PFSK-1 (cell line): ENCODE results near the gene KCNK16.

Source experiments
- FOXP2 ChIP-seq: optimal IDR thresholded peaks from 2 replicates; pipeline ENCODE3; 2011; ENCODE audit warnings: borderline replicate concordance, control low read depth, inconsistent platforms; ENCODE audit not compliant: insufficient read depth; ENCODE audit errors: extremely low read length, extremely low read depth
- POLR2AphosphoS5 ChIP-seq: IDR thresholded peaks from 2 replicates; pipeline ENCODE4 v1.6.1; 2012; ENCODE audit warnings: low read depth, mild to moderate bottlenecking, control low read depth, low read length, moderate library complexity
- REST ChIP-seq, 2 experiments: IDR thresholded peaks; 2 replicates each; pipeline versions ENCODE4 v1.6.1 to v1.8.0; 2011 to 2012; ENCODE audit warnings: low read depth in 2 of 2, low read length in 2 of 2, control low read depth in 1 of 2, inconsistent platforms in 1 of 2, mild to moderate bottlenecking in 1 of 2, moderate library complexity in 1 of 2; ENCODE audit not compliant: insufficient read depth in 1 of 2
- SIN3A ChIP-seq: IDR thresholded peaks from 2 replicates; pipeline ENCODE4 v1.6.1; 2012; ENCODE audit warnings: mild to moderate bottlenecking, low read length, moderate library complexity, borderline replicate concordance; ENCODE audit not compliant: insufficient read depth
- TAF1 ChIP-seq: IDR thresholded peaks from 2 replicates; pipeline ENCODE4 v1.6.1; 2012; ENCODE audit warnings: low read length, control low read depth, borderline replicate concordance; ENCODE audit not compliant: insufficient read depth

Gene KCNK16

GRCh38 chr6:39280247-39280731 is 42.2 kb downstream of the KCNK16 start:
- TF ChIP-seq REST (IDR thresholded peaks at IDR 0.05; ENCODE audit: insufficient read depth in 1 of 2, low read depth in 2 of 2, low read length in 2 of 2) = no peak
- no peak for TF ChIP-seq FOXP2
- TF ChIP-seq SIN3A = no peak
- TF ChIP-seq TAF1 = no peak
- no peak for TF ChIP-seq POLR2AphosphoS5

DNA sequence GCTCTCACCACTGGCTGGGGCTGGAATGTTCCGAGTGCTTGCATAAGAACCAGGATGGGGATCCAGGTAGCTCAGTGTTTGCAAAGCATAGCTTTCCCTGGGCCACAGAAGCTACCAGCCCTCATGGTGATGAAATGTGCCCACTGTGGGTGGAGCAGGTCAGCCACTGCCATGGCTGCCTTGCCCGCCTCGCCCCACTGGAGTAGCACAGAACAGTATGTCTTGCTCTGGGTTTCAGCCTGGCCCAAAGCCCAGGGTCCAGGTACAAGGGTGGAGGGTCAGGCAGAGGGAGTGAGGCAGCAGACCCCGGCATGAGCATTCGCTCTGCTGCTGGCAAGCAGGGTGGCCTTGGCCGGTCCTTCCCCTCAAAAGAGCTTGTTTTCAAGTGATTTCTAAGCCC is 43.0 kb downstream of the KCNK16 start:
- TF ChIP-seq SIN3A (no peak), POLR2AphosphoS5 (no peak), FOXP2 (no peak), TAF1 (no peak), REST (IDR thresholded peaks at IDR 0.05; ENCODE audit: insufficient read depth in 1 of 2, low read depth in 2 of 2, low read length in 2 of 2) (no peak)

DNA sequence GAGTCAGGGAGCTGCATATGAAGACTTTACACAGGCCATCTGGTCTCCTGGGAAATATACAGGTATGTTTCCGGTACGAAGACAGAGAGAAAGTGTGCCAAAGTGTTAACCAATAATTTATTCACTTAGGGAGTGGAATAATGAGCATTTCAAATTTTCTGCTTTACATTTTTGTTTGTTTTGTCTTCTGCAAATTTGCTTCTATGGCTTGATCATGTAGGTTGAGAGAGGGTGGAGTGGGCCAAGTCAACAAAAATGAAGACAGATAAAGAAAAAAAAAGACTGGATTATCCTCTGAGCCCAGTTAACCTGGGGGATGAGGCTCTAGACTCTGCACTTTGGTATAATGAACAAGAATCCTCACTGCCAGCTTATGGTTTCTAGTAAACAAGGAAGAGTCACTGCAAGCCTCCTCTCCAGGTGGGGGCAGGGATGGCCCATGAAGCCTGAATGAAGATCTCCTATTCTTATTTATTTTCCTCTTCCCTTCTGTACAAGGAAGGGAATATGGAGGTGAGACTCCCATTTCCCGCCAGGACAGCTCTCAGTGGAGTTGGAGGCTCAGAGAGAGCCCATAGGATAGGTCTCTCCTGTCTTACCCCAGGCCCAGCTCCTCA is 46.0 kb downstream of the KCNK16 start:
- TF ChIP-seq SIN3A = no peak
- TF ChIP-seq TAF1 = no peak
- no peak for TF ChIP-seq POLR2AphosphoS5
- TF ChIP-seq FOXP2 = no peak
- TF ChIP-seq REST (IDR thresholded peaks at IDR 0.05; ENCODE audit: insufficient read depth in 1 of 2, low read depth in 2 of 2, low read length in 2 of 2) = no peak

DNA sequence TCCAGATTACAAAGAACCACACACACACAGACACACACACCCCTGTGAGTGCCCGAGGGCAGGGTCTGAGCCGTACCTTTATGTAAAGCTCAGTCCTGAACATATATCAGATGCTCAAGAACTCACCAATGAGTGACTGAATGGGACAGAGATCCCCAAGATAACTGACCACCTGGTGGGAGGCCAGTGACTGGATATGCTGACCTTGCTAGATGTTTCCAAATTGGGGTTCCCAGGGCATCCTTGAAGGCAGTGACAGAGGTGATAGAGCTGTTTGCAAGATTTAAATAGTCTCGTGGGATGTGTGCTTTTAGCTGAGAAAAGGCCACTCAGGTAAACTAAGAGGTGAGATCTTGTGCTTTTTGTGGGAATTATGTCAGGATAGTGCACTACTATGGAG is 47.6 kb downstream of the KCNK16 start:
- TF ChIP-seq TAF1 (no peak), POLR2AphosphoS5 (no peak), SIN3A (no peak), REST (IDR thresholded peaks at IDR 0.05; ENCODE audit: insufficient read depth in 1 of 2, low read depth in 2 of 2, low read length in 2 of 2) (no peak), FOXP2 (no peak)

- no peak for TF ChIP-seq TAF1
- TF ChIP-seq FOXP2 = no peak
- TF ChIP-seq REST (IDR thresholded peaks at IDR 0.05; ENCODE audit: insufficient read depth in 1 of 2, low read depth in 2 of 2, low read length in 2 of 2) = no peak
- TF ChIP-seq SIN3A = no peak
- no peak for TF ChIP-seq POLR2AphosphoS5
These were observed 48.0 kb downstream of the KCNK16 start for GRCh38 chr6:39274471-39274870.
